Testis (tissue), 3 donors: ENCODE measurements around the gene SEZ6. TPM values are rescaled to one million over a fixed set of nuclear protein-coding genes. Genes with fewer than 3 reads are reported as not detected.

ENCODE experiments used
- DNase-seq: peaks from one replicate; pipeline ENCODE4 v3.0.0-alpha.2; 2019
- H3K27ac ChIP-seq, 2 donors: fragments of 200-600 bp; sonication (generic); one replicate each; pipeline ENCODE4 v1.5.1; 2019
- H3K27me3 ChIP-seq: fragments of 200-600 bp; sonication (generic); one replicate; pipeline ENCODE4 v1.5.1; 2019
- H3K36me3 ChIP-seq: fragments of 200-600 bp; sonication (generic); one replicate; pipeline ENCODE4 v1.5.1; 2017; ENCODE audit warnings: low read depth; ENCODE audit errors: missing control alignments
- H3K4me1 ChIP-seq: fragments of 200-600 bp; sonication (generic); one replicate; pipeline ENCODE4 v1.5.1; 2019
- H3K4me3 ChIP-seq, 2 donors: fragments of 200-600 bp; sonication (generic); one replicate each; pipeline ENCODE4 v1.5.1; 2017 to 2019
- H3K9me3 ChIP-seq: fragments of 200-600 bp; sonication (generic); one replicate; pipeline ENCODE4 v1.5.1; 2017
- POLR2A ChIP-seq: fragments of 450-650 bp; IDR thresholded peaks from one replicate; pipeline ENCODE4 v1.6.1; 2017; ENCODE audit warnings: antibody characterized with exemption, mild to moderate bottlenecking, moderate library complexity
- WGBS, 2 donors: methylation state at CpG; one replicate each; pipeline ENCODE4 v1.1.5; 2018; 5-methylcytosine and 5-hydroxymethylcytosine counted together
- intact Hi-C: fragments of 100-400 bp; cut with DNase I; formaldehyde crosslinking; loops from one replicate; pipeline ENCODE4 v1.15.1; 2023; ENCODE audit warnings: low total_unique reads
- polyA plus RNA-seq: library from polyadenylated mRNA; stranded (reverse); fragments of 350-450 nt; fragmentation: Illumina TruSeq; extraction: RNeasy Lipid Tissue Mini Kit (QIAGEN cat#74804); gene quantifications from one replicate; pipeline ENCODE4 v1.2.3, GENCODE V29; 2014; ENCODE audit warnings: low read depth, low replicate concordance; ENCODE audit not compliant: insufficient read depth
- total RNA-seq, 2 donors: library from RNA; depleted of rRNA; stranded (reverse); fragments of >200 nt; gene quantifications; one replicate each; pipeline ENCODE4 v1.2.3, GENCODE V29; 2016
- TF ChIP-seq, protein P1 (sequence below), 3 experiments: fragments of 450-650 bp in 2 of 3; fragments of 200-600 bp in 1 of 3; sonication (generic) in 1 of 3; IDR thresholded peaks; one replicate each; pipeline ENCODE4 v1.5.1; 2016 to 2019; ENCODE audit warnings: antibody characterized with exemption in 3 of 3, mild to moderate bottlenecking in 2 of 3, moderate library complexity in 1 of 3

The SEZ6 gene
- total and polyA plus RNA-seq, 3 donors from 2014 or later = 0.53 to 2.1 (median 0.79) TPM

DNA sequence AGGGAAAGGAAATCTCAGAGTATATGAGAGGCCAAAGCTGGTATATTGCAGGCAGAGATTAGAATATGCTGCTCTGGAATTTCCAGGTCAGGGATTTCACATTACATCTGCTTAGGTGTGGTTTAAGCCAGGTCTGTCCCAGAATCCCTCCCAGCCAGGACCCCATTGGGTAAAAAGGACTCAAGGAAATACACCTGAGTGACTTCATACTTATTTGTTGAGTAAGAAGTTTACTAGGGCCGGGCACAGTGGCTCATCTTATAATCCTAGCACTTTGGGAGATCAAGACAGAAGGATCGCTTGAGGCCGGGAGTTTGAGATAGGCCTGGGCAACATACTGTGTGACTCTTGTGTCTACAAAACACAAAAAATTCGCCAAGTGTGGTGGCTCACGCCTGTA is 44.3 kb upstream of the SEZ6 start:
- H3K4me3 ChIP-seq = no peak overlapping the region
- no peaks in the 10 kb centered on the region for H3K36me3 ChIP-seq
- no peak for DNase-seq
- H3K27me3 ChIP-seq = no peaks in the 10 kb centered on the region
- no peak overlapping the region for H3K27ac ChIP-seq
- TF ChIP-seq, protein P1, sequence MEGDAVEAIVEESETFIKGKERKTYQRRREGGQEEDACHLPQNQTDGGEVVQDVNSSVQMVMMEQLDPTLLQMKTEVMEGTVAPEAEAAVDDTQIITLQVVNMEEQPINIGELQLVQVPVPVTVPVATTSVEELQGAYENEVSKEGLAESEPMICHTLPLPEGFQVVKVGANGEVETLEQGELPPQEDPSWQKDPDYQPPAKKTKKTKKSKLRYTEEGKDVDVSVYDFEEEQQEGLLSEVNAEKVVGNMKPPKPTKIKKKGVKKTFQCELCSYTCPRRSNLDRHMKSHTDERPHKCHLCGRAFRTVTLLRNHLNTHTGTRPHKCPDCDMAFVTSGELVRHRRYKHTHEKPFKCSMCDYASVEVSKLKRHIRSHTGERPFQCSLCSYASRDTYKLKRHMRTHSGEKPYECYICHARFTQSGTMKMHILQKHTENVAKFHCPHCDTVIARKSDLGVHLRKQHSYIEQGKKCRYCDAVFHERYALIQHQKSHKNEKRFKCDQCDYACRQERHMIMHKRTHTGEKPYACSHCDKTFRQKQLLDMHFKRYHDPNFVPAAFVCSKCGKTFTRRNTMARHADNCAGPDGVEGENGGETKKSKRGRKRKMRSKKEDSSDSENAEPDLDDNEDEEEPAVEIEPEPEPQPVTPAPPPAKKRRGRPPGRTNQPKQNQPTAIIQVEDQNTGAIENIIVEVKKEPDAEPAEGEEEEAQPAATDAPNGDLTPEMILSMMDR (IDR thresholded peaks at IDR 0.05) = no peak
- no peak for TF ChIP-seq POLR2A
- intact Hi-C loops = no loop called here
- WGBS, 2 donors = 91 to 93% methylated on average over 5 of the region's 5 CpGs
- H3K9me3 ChIP-seq = no peaks in the 10 kb centered on the region
- H3K4me1 ChIP-seq = no peaks in the 10 kb centered on the region

GRCh38 chr17:29049541-29050145 is 43.8 kb upstream of the SEZ6 start:
- Histone ChIP-seq H3K27me3 (no peaks in the 10 kb centered on the region), H3K4me1 (no peaks in the 10 kb centered on the region), H3K4me3 (no peak overlapping the region), H3K9me3 (no peaks in the 10 kb centered on the region), H3K36me3 (no peaks in the 10 kb centered on the region), H3K27ac (no peak overlapping the region)
- WGBS, 2 donors = 84 to 92% methylated on average over 11 of the region's 11 CpGs
- DNase-seq = no peak
- intact Hi-C loops = no loop called here
- TF ChIP-seq POLR2A = no peak
- TF ChIP-seq, protein P1 (IDR thresholded peaks at IDR 0.05) = no peak

- 72 to 80% methylated on average over 8 to 10 of the region's 10 CpGs for WGBS, 2 donors
- no peaks in the 10 kb centered on the region for H3K9me3 ChIP-seq
- no peaks in the 10 kb centered on the region for H3K4me1 ChIP-seq
- H3K27me3 ChIP-seq = no peaks in the 10 kb centered on the region
- intact Hi-C loops = no loop called here
- H3K36me3 ChIP-seq = no peaks in the 10 kb centered on the region
- TF ChIP-seq, protein P1 (IDR thresholded peaks at IDR 0.05) = no peak
- no peak for TF ChIP-seq POLR2A
- no peak overlapping the region for H3K4me3 ChIP-seq
- no peak overlapping the region for H3K27ac ChIP-seq
- DNase-seq = no peak
Measured at GRCh38 chr17:29048440-29049368, 42.9 kb upstream of the SEZ6 start.

DNA sequence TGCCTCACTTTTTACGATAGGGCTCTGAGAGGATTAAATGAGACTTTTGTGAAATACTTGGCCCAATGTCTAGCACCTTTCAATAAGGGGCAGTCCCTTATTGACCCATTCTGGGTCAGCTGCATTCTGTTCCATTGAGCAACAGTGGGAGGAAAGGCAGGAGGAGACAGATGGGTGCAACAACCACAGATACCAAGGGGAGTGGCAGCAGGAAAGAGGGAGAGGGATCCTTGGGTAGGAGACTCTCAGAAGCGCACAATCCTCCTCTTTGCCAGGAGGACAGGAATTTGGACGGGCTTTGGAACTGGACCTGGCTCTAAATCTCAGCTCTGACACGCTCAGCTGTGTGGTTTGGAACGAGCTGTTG is 40.6 kb upstream of the SEZ6 start:
- intact Hi-C loops = no loop called here
- Histone ChIP-seq H3K27me3 (no peaks in the 10 kb centered on the region), H3K36me3 (no peaks in the 10 kb centered on the region), H3K27ac (no peak overlapping the region), H3K9me3 (no peaks in the 10 kb centered on the region), H3K4me3 (no peak overlapping the region), H3K4me1 (peaks cover 12% of the 10 kb centered on the region)
- DNase-seq = no peak
- 91 to 95% methylated on average over 4 to 5 of the region's 5 CpGs for WGBS, 2 donors
- TF ChIP-seq, protein P1 (IDR thresholded peaks at IDR 0.05) = no peak
- no peak for TF ChIP-seq POLR2A
